ENCODE data around the gene PTEN.

The PTEN gene

GRCh38 chr10:87983716-87984115, 120.3 kb downstream of the PTEN start:
- DNase-seq = peak; percentile 84

- DNase-seq = peak; percentile 27
These were observed 123.8 kb downstream of the PTEN start for GRCh38 chr10:87987206-87987605.

- no peak for DNase-seq
These were observed 128.5 kb downstream of the PTEN start for GRCh38 chr10:87991946-87992345.

- DNase-seq = no peak
These were observed 141.0 kb downstream of the PTEN start for GRCh38 chr10:88004451-88004850.

- no peak for DNase-seq
These were observed 142.8 kb downstream of the PTEN start for GRCh38 chr10:88006261-88006660.

- no peak for DNase-seq
These were observed 145.5 kb downstream of the PTEN start for GRCh38 chr10:88008866-88009470.

- DNase-seq = no peak
These were observed 149.2 kb downstream of the PTEN start for GRCh38 chr10:88012641-88013040.

GRCh38 chr10:88017781-88018180, 154.4 kb downstream of the PTEN start:
- no peak for DNase-seq

- DNase-seq = no peak
These were observed 156.3 kb downstream of the PTEN start for GRCh38 chr10:88019753-88020152.

Measured in OCI-M1 (cell line).